MV-4-11 (cell line): Measurements from ENCODE around the gene WDR83.

Experiments
- DNase-seq: peaks from one replicate; lab custom pipeline; 2025; lab: John Stamatoyannopoulos, UW

WDR83 gene

GRCh38 chr19:12656899-12657571 lies 9.6 kb upstream of the WDR83 start:
- DNase-seq: no peak

- DNase-seq: no peak
Measured at GRCh38 chr19:12657966-12658365, 8.6 kb upstream of the WDR83 start.

- DNase-seq: no peak
Measured at GRCh38 chr19:12660980-12661379, 5.6 kb upstream of the WDR83 start.

- peak; percentile 11 for DNase-seq
Measured at GRCh38 chr19:12664406-12665280, 2.0 kb upstream of the WDR83 start.

GRCh38 chr19:12665281-12665573 lies 1.4 kb upstream of the WDR83 start:
- peak; percentile 100 for DNase-seq

- peak; percentile 31 for DNase-seq
Measured at GRCh38 chr19:12665671-12666264, 839 bp upstream of the WDR83 start.

GRCh38 chr19:12667731-12668302 lies 1.2 kb downstream of the WDR83 start:
- DNase-seq: no peak

GRCh38 chr19:12668346-12668745 lies 1.7 kb downstream of the WDR83 start:
- no peak for DNase-seq

- peak; percentile 52 for DNase-seq
Measured at GRCh38 chr19:12668932-12669269, 2.3 kb downstream of the WDR83 start.

GRCh38 chr19:12669270-12670158 lies 2.9 kb downstream of the WDR83 start:
- peak; percentile 84 for DNase-seq

GRCh38 chr19:12670159-12670928 lies 3.7 kb downstream of the WDR83 start:
- DNase-seq: no peak

- no peak for DNase-seq
Measured at GRCh38 chr19:12672744-12673143, 6.1 kb downstream of the WDR83 start.

GRCh38 chr19:12675399-12675798 lies 8.8 kb downstream of the WDR83 start:
- DNase-seq: no peak

- no peak for DNase-seq
Measured at GRCh38 chr19:12675940-12676339, 9.3 kb downstream of the WDR83 start.

- DNase-seq: peak; percentile 76
Measured at GRCh38 chr19:12676384-12676792, 9.8 kb downstream of the WDR83 start.

- no peak for DNase-seq
Measured at GRCh38 chr19:12676928-12677327, 10.3 kb downstream of the WDR83 start.

GRCh38 chr19:12678039-12678438 lies 11.4 kb downstream of the WDR83 start:
- DNase-seq: peak; percentile 27

GRCh38 chr19:12680034-12680433 lies 13.4 kb downstream of the WDR83 start:
- DNase-seq: no peak

GRCh38 chr19:12681074-12681987 lies 14.7 kb downstream of the WDR83 start, which contains the start of gene DHPS:
DHPS (minus strand) TSS chr19:12681880; CDS start chr19:12681766, 114 bp downstream.
- peak; percentile 99 for DNase-seq

- DNase-seq: no peak
Measured at GRCh38 chr19:12685831-12686230, 19.2 kb downstream of the WDR83 start.
